Stomach (tissue), 9 donors: ENCODE results near the gene CIT. TPM values are rescaled to one million over a fixed set of nuclear protein-coding genes. Genes with fewer than 3 reads are reported as not detected.
"Not testable (repeated sequence)": the region's sequence is repeated elsewhere in the genome, so short reads cannot be mapped to it uniquely, and the experiment has no call there.

ENCODE experiments used
- DNase-seq, 2 donors: peaks; one replicate each; pipeline versions ENCODE4 v3.0.0 to v3.0.0-alpha.2; 2013 to 2019
- H3K27ac ChIP-seq, 5 donors: fragments of 200-600 bp in 4 of 5; sonication (generic) in 4 of 5; one replicate each; pipeline ENCODE4 v1.5.1; 2013 to 2019; ENCODE audit warnings: mild to moderate bottlenecking in 1 of 5, moderate library complexity in 1 of 5
- H3K27me3 ChIP-seq, 3 donors: fragments of 200-600 bp; sonication (generic); one replicate each; pipeline ENCODE4 v1.5.1; 2017 to 2019; ENCODE audit warnings: mixed run types in 1 of 3
- H3K36me3 ChIP-seq, 4 donors: fragments of 200-600 bp; sonication (generic); 1 replicate in 3 of 4; 2 replicates in 1 of 4; pipeline ENCODE4 v1.5.1; 2016 to 2019
- H3K4me1 ChIP-seq, 4 donors: fragments of 200-600 bp; sonication (generic); one replicate each; pipeline ENCODE4 v1.5.1; 2016 to 2019
- H3K4me3 ChIP-seq, 4 donors: fragments of 200-600 bp; sonication (generic) in 3 of 4; one replicate each; pipeline ENCODE4 v1.5.1; 2016 to 2019; ENCODE audit warnings: mild to moderate bottlenecking in 1 of 4
- H3K9me3 ChIP-seq, 4 donors: fragments of 200-600 bp; sonication (generic); one replicate each; pipeline ENCODE4 v1.5.1; 2016 to 2019
- EP300 ChIP-seq: sonication (generic); formaldehyde crosslinking; IDR thresholded peaks from one replicate; pipeline ENCODE4 v1.6.1; 2017; ENCODE audit warnings: antibody characterized with exemption
- POLR2A ChIP-seq, 4 donors: fragments of 450-650 bp; IDR thresholded peaks; one replicate each; pipeline ENCODE4 v1.6.1; 2016; ENCODE audit warnings: antibody characterized with exemption in 4 of 4, control low read depth in 2 of 4, mild to moderate bottlenecking in 1 of 4, moderate library complexity in 1 of 4
- POLR2AphosphoS5 ChIP-seq, 3 donors: sonication (generic); formaldehyde crosslinking; IDR thresholded peaks; one replicate each; pipeline ENCODE4 v1.6.1; 2016; ENCODE audit warnings: antibody characterized with exemption in 3 of 3
- WGBS, 5 donors: extraction: QIAGEN DNeasy Blood & Tissue Kit in 3 of 5; methylation state at CpG; one replicate each; pipeline versions ENCODE4 v1.1.5 to v1.1.7; 2013 to 2018; 5-methylcytosine and 5-hydroxymethylcytosine counted together
- intact Hi-C: fragments of 100-400 bp; cut with DNase I; formaldehyde crosslinking; loops from one replicate; pipeline ENCODE4 v1.15.1; 2023; ENCODE audit warnings: low total_unique reads
- polyA plus RNA-seq, 3 donors: library from polyadenylated mRNA; stranded (reverse); fragments of 200-250 nt; gene quantifications; one replicate each; pipeline ENCODE4 v1.2.3, GENCODE V29; 2013
- total RNA-seq, 5 donors: library from RNA; depleted of rRNA; stranded (reverse); fragments of >200 nt; gene quantifications; one replicate each; pipeline versions ENCODE4 v1.1.0 to v1.2.3, GENCODE V29; 2014 to 2016
- TF ChIP-seq, protein P1 (sequence below), 7 experiments: fragments of 450-650 bp in 4 of 7; fragments of 200-600 bp in 3 of 7; sonication (generic) in 3 of 7; IDR thresholded peaks; one replicate each; pipeline ENCODE4 v1.5.1; 2016 to 2019; ENCODE audit warnings: antibody characterized with exemption in 7 of 7, control low read depth in 2 of 7, mild to moderate bottlenecking in 1 of 7
- donor health status: healthy with polysubstance abuse.
- donor health status: Bipolar disorder and iron deficiency.
- donor health status: healthy.

The CIT gene
- total and polyA plus RNA-seq, 8 donors: 2.8 to 164 (median 21.0) TPM

DNA sequence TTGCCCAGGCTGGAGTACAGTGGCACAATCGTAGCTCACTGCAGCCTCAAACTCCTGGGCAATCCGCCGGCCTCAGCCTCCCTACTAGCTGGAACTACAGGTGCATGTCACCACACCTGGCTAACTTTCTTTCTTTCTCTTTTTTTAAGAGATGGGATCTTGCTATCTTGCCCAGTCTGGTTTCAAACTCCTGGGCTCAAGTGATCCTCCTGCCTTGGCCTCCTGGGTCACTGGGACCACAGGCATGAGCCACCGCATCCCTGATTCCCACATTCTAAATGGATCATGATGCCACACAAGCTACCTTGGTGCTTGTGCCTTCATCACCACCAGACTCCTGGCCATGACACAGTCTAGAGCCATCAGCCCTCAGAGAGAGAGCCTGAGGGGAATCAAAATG is 165.4 kb downstream of the CIT start:
- TF ChIP-seq, protein P1, sequence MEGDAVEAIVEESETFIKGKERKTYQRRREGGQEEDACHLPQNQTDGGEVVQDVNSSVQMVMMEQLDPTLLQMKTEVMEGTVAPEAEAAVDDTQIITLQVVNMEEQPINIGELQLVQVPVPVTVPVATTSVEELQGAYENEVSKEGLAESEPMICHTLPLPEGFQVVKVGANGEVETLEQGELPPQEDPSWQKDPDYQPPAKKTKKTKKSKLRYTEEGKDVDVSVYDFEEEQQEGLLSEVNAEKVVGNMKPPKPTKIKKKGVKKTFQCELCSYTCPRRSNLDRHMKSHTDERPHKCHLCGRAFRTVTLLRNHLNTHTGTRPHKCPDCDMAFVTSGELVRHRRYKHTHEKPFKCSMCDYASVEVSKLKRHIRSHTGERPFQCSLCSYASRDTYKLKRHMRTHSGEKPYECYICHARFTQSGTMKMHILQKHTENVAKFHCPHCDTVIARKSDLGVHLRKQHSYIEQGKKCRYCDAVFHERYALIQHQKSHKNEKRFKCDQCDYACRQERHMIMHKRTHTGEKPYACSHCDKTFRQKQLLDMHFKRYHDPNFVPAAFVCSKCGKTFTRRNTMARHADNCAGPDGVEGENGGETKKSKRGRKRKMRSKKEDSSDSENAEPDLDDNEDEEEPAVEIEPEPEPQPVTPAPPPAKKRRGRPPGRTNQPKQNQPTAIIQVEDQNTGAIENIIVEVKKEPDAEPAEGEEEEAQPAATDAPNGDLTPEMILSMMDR (IDR thresholded peaks at IDR 0.05): no peak
- TF ChIP-seq POLR2AphosphoS5 (IDR thresholded peaks at IDR 0.05) (no peak), POLR2A (IDR thresholded peaks at IDR 0.05) (no peak), EP300 (no peak)
- peak overlapping the region; percentile 73 to 92 (median 76) for H3K27ac ChIP-seq
- no peak for DNase-seq
- peaks cover 0 to 17% (median 0%) of the 10 kb centered on the region in 4 donors for H3K36me3 ChIP-seq
- intact Hi-C loops: no loop called here
- H3K4me3 ChIP-seq: no peak overlapping the region
- H3K9me3 ChIP-seq: no peaks in the 10 kb centered on the region
- H3K27me3 ChIP-seq: no peaks in the 10 kb centered on the region
- peaks cover 9 to 41% (median 24%) of the 10 kb centered on the region in 4 donors for H3K4me1 ChIP-seq
- 94 to 99% (median 97%) methylated on average over 4 of the region's 4 CpGs for WGBS, 5 donors

DNA sequence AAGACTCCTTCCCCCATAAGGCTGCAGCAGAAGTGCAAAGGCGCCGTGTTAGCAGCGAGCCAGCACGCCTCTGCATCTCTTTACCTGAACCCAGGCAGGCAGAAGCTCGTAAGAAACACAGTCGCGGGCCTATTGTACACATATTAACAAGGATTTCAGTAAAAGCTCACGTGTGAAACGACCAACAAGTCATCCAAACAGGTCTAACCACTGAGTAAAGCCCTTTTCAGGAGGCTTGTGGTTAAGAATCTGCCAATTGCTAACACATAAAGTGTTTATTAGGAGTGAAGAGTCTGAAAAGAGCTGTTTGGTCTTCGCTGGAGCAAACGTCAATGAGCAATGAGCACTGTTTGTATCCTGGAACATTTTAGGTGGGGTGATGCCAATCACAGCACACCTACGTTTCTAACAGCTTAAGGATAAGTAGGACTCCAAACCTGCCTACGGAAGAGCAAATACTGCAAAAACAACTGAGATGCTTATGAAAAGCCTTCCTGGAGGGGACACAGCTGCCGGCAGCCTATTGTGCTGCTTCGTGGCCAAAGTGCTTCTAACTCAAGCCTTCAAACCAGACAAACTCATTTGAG is 166.1 kb downstream of the CIT start:
- TF ChIP-seq POLR2AphosphoS5 (IDR thresholded peaks at IDR 0.05) (no peak), POLR2A (IDR thresholded peaks at IDR 0.05) (no peak), EP300 (no peak)
- TF ChIP-seq, protein P1 (IDR thresholded peaks at IDR 0.05): no peak
- Histone ChIP-seq H3K36me3 (peaks cover 0 to 17% (median 0%) of the 10 kb centered on the region in 4 donors), H3K27ac (peak overlapping the region; percentile 73 to 92 (median 76)), H3K9me3 (no peaks in the 10 kb centered on the region), H3K27me3 (no peaks in the 10 kb centered on the region), H3K4me3 (no peak overlapping the region), H3K4me1 (peaks cover 4 to 36% (median 21%) of the 10 kb centered on the region in 4 donors)
- DNase-seq: peak in 1 of 2 donors; percentile 64
- intact Hi-C loops: no loop called here
- 37 to 61% (median 56%) methylated on average over 15 of the region's 15 CpGs for WGBS, 5 donors

DNA sequence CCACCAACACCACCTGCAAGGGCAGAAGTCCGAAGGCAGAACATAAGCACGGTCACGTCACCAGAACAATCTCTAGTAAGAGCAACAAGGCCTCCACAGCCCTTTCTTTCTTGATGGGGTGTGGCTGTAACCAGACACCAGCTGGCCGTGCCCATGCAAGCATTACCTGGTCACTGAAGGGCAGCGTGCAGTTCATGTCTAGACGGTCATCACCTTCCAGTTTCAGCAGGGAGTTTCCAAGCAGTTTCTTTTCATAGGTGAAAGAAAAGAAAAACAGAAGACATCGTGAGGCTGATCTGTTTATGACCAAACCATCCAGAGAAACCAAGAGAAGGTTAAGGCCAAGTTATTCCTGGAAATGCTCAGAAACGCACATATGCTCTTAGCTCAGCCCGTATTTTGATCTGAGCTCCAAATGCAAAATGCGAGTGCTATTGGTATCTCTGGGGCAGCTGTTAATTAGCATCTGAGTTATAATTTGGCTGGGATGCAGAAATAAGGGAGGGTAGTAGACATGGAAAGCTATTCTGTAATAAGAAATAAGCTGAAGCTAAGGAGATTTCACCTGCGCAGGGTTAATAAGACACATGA is 166.7 kb downstream of the CIT start:
- Histone ChIP-seq H3K27ac (peak overlapping the region; percentile 73 to 92 (median 76)), H3K9me3 (no peaks in the 10 kb centered on the region), H3K27me3 (no peaks in the 10 kb centered on the region), H3K4me1 (peaks cover 0 to 30% (median 18%) of the 10 kb centered on the region in 4 donors), H3K36me3 (peaks cover 0 to 17% (median 0%) of the 10 kb centered on the region in 4 donors), H3K4me3 (no peak overlapping the region)
- TF ChIP-seq POLR2A (IDR thresholded peaks at IDR 0.05): peak in 1 of 4 donors; percentile 14
- no peak for TF ChIP-seq EP300
- peak in 2 of 3 donors; percentile 84 to 86 for TF ChIP-seq POLR2AphosphoS5 (IDR thresholded peaks at IDR 0.05)
- TF ChIP-seq, protein P1 (IDR thresholded peaks at IDR 0.05): no peak
- 39 to 70% (median 60%) methylated on average over 11 of the region's 11 CpGs for WGBS, 5 donors
- intact Hi-C loops: no loop called here
- peak; percentile 82 to 86 for DNase-seq

DNA sequence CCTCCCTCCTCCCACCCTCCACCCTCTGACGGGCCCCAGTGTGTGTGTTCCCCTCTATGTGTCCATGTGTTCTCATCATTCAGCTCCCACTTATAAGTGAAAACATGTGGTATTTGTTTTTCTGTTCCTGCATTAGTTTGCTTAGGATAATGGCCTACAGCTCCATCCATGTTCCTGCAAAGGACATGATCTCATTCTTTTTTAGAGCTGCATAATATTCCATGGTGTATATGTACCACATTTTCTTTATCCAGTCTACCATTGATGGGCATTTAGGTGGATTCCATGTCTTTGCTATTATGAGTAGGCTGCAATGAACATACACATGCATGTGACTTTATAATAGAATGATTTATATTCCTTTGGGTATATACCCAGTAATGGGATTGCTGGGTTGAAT is 170.7 kb downstream of the CIT start:
- H3K27me3 ChIP-seq, intact Hi-C loops, H3K9me3 ChIP-seq, DNase-seq, H3K27ac ChIP-seq, H3K4me3 ChIP-seq: not testable (repeated sequence)
- WGBS, 5 donors: 81 to 95% (median 89%) methylated on average over 1 of the region's 1 CpG
- peaks cover 0 to 16% (median 7%) of the 10 kb centered on the region in 4 donors for H3K4me1 ChIP-seq
- H3K36me3 ChIP-seq: peaks cover 0 to 10% (median 4%) of the 10 kb centered on the region in 4 donors

DNA sequence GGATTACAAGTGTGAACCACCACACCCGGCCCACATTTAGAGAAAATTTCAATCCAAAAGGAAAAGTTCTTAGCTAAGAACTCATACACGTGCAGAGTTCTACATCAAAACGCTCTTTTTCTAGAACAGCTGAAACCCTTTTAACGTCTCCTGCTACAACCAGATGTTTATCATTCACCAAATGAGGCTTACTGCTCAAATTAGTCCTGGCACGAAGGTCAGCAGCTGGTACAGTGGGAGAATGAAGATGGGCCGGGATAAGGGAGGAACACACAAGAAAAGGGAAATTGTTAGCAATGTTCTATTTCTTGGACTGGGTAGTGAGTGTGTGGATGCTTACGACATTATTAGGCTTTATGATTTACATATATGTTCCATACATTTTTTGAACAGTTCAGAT is 171.9 kb downstream of the CIT start:
- Histone ChIP-seq H3K27ac (no peak overlapping the region), H3K4me1 (peaks cover 0 to 4% (median under 1%) of the 10 kb centered on the region in 4 donors), H3K27me3 (no peaks in the 10 kb centered on the region), H3K36me3 (peaks cover 0 to 19% (median 11%) of the 10 kb centered on the region in 4 donors), H3K9me3 (no peaks in the 10 kb centered on the region), H3K4me3 (no peak overlapping the region)
- intact Hi-C loops: no loop called here
- no peak for DNase-seq
- TF ChIP-seq POLR2A (IDR thresholded peaks at IDR 0.05): no peak
- TF ChIP-seq, protein P1 (IDR thresholded peaks at IDR 0.05): no peak
- no peak for TF ChIP-seq POLR2AphosphoS5 (IDR thresholded peaks at IDR 0.05)
- TF ChIP-seq EP300: no peak
- WGBS, 5 donors: 81 to 93% (median 90%) methylated on average over 7 of the region's 7 CpGs
